GM12872 (cell line): Measurements from ENCODE around the gene SLC38A7.

ENCODE experiments used
- CTCF ChIP-seq: IDR thresholded peaks from 3 replicates; pipeline ENCODE4 v1.5.1; 2011; ENCODE audit warnings: low read depth, mild to moderate bottlenecking, low read length, moderate library complexity; ENCODE audit not compliant: insufficient read depth

SLC38A7 gene

GRCh38 chr16:58654560-58655214 is 29.9 kb downstream of the SLC38A7 start:
- no peak for TF ChIP-seq CTCF

GRCh38 chr16:58652741-58653140 is 31.8 kb downstream of the SLC38A7 start:
- TF ChIP-seq CTCF, result no peak

- no peak for TF ChIP-seq CTCF
Measured at GRCh38 chr16:58651965-58652348, 32.6 kb downstream of the SLC38A7 start.

DNA sequence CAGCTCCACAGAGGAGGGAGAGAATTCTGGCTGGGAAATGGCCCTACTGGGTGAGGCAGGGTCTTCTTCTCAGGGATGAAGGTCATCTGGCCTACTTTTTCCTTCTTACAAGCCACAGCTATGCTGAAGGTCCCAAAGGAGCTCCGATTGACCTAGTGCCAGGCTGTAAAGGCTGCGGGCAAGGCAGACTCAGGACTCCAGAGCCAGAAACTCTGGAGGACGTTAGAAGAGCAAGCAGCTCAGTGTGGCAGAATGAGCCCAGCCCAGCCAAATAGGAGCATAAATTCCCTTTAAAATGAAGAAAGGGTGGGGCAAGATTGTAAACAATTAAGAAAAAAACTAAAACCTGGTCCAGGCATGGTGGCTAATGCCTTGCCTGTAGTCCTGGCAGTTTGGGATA is 34.9 kb downstream of the SLC38A7 start:
- no peak for TF ChIP-seq CTCF

- TF ChIP-seq CTCF, result no peak
Measured at GRCh38 chr16:58647107-58647506, 37.5 kb downstream of the SLC38A7 start.

GRCh38 chr16:58644765-58645487 is 39.6 kb downstream of the SLC38A7 start:
- TF ChIP-seq CTCF, result no peak

GRCh38 chr16:58644108-58644507 is 40.5 kb downstream of the SLC38A7 start:
- TF ChIP-seq CTCF, result no peak
